Stimulated activated CD4-positive, alpha-beta T cell treated with anti-CD3 and anti-CD28 coated beads, Interleukin-2, amount 100 ng/mL, for 4 hours (primary cell): ENCODE results near the gene SEMA5A.

Experiments used
- DNase-seq: peaks from one replicate; pipeline ENCODE4 v3.0.0-alpha.2; 2020; ENCODE audit warnings: low read depth

SEMA5A gene

DNA sequence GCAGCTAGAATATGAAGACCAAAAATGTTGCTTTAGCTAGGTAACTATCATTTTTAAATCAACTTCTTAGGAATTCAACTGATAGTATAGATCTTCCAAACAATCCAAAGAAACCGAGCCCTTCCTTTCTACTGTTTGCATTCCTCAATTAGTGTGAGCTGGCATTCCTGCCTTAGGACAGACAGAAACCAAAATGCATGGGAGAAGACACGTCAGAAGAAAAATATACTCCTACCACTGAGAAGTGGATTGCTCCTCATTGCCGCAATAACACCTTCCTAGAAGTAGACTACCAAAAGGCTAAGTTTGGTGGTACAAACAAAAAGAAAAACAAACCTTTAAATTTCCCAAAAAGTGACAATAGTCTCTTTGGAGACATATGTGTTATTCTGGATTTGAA is 440.0 kb downstream of the SEMA5A start:
- no peak for DNase-seq

DNA sequence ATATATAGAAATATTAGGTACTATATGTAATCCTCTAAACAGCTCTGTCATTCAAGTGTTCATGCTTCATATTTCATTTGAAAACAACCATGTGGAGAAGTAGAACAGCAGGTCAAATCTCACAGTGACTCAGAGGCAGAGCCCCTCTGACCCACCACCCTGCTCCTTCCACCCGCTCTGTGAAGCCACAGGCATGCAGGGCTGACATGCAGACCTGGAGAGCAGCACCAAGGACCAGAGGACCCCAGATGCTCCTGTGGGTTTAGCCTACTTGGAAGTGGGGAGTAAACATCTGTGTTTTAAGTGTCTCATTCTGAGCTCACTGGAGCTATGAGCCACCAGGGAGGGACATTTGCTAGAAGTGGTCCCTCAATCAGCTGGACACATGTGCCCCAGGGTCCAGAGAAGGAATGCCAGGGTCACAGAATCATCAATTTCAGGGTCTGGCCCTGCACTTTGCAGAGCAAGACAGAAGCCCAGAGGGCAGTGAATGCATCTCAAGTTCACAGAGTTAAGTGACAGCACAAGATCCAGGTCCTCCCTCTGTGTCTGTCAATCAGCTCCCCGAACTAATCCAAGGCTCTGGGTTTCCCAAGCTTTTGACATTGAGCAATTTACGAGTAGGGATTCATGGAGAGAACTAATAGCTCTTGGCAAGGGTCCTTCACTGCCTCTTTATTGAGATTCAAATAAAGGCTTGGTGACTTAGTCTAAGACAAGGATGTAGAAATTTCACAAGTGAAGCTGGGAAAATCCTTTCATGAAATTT is 441.1 kb downstream of the SEMA5A start:
- no peak for DNase-seq

- DNase-seq = no peak
Observed at GRCh38 chr5:9103290-9103689, 442.6 kb downstream of the SEMA5A start.

- DNase-seq = no peak
Observed at GRCh38 chr5:9099689-9100088, 446.2 kb downstream of the SEMA5A start.

GRCh38 chr5:9098990-9099389 is 446.9 kb downstream of the SEMA5A start:
- DNase-seq = no peak

DNA sequence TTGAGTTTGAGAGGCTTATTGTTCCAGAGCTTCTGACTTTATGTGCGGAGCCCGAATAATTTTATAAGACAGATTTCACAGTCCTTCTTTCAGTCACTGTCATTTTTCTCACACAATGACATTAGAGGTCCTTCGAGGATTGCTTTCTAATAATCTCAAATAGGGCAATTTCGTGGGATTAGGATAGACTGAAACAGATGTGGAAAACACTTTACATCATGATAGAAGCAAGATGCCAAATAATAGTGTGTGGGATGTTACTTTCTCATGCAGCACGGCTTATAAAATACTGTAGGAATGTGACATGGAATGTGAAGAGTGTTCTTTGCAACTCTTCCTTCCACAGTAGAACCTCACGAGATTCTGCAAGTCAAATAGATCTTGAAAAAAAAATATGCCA is 451.3 kb downstream of the SEMA5A start:
- DNase-seq = no peak

DNA sequence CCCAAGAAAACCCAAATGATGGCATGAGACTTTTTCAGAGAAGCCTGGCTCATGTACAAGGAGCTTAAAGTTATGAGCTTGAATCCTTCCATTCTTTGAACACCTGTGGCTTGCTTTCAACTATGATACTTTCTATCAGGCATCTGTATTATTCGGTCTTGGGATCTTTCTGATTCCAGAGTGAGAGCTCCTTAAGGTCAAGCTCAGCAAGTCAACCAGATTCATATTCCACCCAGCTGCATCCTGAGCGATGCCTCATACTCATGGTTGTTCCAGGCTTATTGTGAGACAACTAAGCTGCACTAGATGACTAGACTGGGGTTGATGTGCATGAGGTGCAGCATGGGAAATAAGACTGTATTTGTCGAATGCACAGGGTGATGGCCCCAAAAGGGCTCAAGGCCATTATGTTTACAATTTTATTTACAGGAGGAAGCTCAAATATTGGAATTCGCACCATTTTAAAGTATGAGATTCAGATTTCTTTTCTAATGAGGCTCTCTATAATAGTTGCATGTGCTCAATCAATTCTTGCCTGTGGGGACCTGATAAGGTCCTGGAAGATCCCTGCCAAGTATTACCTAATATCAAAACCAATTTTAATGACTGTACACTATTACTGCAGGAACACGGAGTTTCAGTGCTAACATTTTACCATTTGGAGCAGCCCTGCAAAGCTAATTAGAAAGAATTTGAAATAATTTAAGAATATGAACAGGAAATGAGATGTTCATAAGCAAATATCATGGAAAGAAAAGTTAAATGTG is 453.8 kb downstream of the SEMA5A start:
- DNase-seq = no peak

- no peak for DNase-seq
Observed at GRCh38 chr5:9090381-9091026, 455.4 kb downstream of the SEMA5A start.

DNA sequence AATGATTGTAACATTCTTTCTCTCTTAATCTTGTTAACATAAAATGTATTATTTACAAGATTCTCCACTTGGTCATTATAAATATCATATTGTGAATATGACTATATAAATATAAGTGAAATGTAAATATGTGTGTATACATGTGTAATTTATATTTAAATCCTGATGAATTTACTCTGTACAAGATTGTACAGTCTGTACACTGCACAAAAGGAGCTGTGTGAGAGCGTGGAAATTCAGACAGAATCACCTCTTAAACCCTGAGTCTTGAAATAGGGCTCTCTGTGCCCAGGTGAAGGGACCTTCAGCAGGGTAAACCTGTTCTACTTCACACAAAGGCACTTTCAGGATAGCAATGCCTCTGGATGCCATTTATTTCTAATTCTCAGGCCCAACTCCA is 456.0 kb downstream of the SEMA5A start:
- no peak for DNase-seq

DNA sequence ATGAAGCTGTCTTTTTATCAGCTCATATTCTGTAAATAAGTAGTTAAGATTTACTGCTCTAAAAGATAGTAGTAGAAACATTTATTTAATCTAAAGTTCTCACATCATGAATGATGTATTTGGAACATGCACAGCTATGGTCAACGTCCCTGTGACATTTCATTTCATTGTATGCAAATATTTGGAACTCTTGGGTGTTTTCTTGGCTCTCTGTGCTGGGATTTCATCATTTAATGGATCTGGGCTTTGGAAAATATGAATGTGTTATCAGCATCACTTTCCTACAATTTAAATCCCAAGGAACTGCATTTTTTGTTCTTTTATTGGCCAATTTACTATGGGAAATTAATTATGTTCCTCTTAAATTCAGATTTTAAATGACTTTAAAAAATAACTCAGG is 462.9 kb downstream of the SEMA5A start:
- no peak for DNase-seq

- no peak for DNase-seq
Observed at GRCh38 chr5:9072701-9073100, 473.2 kb downstream of the SEMA5A start.

- no peak for DNase-seq
Observed at GRCh38 chr5:9071524-9071923, 474.4 kb downstream of the SEMA5A start.

DNA sequence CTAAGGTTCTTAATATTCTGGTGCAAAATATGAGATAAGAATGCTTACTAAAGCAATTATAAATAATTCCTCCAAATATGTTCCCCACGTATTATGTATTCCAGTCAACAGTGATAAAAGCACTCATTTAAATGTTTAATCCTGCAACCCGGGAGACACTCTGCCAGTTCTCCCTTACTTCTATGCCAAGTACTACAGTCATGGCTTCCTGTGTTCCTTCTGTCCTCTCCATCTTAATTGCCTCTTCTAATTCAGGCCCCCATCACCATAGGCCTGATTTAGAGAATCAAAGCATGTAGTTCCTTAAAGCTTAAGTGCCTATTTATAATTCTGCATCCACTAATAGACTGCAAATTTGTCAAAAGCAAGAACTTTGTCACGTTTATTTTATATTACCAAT is 474.8 kb downstream of the SEMA5A start:
- DNase-seq = no peak

- DNase-seq = no peak
Observed at GRCh38 chr5:9069650-9070049, 476.2 kb downstream of the SEMA5A start.

- DNase-seq = no peak
Observed at GRCh38 chr5:9067154-9067553, 478.7 kb downstream of the SEMA5A start.

DNA sequence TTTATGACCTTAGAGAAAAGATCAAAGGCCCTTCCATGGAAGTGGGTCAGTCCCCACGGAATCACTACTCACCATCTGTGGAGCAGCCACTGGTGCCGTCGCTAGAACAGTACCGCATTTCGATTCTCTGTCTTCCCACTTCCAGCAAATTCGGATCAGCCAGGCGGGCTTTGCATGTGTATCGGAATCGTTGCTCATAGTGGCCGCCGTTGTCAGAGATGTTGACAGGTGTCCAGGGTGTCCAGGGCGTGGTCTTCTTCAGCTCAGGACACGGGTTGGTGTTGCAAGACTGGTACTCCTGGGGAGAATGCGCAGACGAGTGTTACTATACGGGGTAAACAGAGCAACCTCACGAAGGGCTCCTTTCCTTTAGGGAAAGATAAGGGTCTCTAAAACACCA is 479.5 kb downstream of the SEMA5A start:
- DNase-seq = no peak

GRCh38 chr5:9063615-9064245 is 482.1 kb downstream of the SEMA5A start:
- DNase-seq = no peak

DNA sequence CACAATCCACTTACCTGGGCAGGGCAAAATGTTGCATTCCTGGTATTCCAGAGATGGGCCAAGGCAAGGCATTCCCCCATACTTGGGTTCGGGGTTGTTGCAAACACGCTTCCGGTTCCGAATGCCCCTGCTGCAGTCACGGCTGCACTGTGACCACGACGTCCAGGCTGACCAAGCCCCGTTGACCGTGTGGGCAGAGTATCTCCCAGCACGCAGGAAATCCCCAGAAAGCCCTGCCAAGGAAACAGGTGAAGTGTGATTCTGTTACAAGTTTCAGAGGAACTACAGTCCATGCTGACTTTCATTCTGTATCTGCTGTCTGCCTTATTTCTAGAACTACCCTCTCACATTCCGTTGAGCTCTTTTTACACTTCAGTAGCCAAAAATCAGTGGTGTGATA is 483.0 kb downstream of the SEMA5A start:
- no peak for DNase-seq

DNA sequence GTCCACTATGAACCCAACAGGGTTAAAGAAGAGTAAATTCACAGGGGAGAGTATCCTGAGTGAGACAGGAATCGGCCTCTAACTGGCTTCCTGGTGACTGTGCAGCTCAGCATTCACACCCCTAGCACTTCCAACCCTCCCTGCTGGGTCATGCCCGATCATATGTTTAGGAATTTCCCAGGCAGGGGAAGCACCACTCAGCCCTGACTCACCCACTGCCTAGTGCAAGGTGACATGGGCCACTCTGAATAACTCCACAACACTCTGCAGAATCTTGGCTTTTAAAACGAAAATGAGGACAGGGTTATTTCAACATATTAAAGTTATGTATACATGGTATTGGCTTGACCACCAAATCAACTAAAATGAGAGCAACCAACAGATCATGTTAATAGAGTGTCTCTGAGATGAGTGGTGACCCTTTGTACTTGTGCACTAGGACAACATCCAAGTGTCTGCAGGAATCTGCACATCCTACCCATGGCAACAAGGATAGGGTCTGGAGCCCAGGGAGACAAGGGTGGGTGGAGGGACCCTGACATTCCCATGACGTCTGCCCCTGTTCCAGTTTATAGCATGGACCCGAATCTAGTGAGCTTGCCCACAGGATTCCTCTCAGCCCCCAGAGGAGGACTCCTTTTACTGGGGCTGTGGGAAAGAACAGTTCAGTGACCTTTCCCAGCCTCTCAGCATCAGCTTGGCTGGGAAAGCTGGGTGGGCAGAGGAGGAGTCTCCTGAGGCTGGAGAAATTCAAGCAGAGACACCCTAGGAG is 485.8 kb downstream of the SEMA5A start:
- no peak for DNase-seq

- DNase-seq = no peak
Observed at GRCh38 chr5:9058666-9059065, 487.2 kb downstream of the SEMA5A start.

GRCh38 chr5:9058161-9058560 is 487.7 kb downstream of the SEMA5A start:
- DNase-seq = no peak
